ENCODE measurements around the gene RBPMS2. TPM values are rescaled to one million over a fixed set of nuclear protein-coding genes. Genes with fewer than 3 reads are reported as not detected.

The RBPMS2 gene
- polyA plus RNA-seq, 1 donor from 2014 or later = not detected

DNA sequence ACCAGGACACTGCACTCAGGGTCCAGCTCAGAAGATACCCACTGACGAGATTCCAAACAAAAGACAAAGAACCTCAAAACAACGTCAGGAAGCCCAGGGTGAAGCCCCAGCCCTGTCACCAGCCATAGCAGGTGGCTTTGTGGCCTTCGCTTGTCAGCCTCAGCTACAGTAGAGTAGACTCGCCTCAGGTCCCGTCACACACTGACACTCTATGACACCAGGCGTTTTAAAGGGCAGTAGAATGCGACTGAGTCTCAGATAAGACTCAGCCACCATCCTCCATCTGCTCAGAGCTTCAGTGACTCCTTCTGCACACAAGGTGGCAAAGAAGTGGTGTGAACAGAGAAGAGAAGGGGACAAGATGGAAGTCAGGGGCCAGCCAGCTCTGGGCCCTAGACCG is 12.8 kb downstream of the RBPMS2 start (continued):
- TF ChIP-seq, protein P1, sequence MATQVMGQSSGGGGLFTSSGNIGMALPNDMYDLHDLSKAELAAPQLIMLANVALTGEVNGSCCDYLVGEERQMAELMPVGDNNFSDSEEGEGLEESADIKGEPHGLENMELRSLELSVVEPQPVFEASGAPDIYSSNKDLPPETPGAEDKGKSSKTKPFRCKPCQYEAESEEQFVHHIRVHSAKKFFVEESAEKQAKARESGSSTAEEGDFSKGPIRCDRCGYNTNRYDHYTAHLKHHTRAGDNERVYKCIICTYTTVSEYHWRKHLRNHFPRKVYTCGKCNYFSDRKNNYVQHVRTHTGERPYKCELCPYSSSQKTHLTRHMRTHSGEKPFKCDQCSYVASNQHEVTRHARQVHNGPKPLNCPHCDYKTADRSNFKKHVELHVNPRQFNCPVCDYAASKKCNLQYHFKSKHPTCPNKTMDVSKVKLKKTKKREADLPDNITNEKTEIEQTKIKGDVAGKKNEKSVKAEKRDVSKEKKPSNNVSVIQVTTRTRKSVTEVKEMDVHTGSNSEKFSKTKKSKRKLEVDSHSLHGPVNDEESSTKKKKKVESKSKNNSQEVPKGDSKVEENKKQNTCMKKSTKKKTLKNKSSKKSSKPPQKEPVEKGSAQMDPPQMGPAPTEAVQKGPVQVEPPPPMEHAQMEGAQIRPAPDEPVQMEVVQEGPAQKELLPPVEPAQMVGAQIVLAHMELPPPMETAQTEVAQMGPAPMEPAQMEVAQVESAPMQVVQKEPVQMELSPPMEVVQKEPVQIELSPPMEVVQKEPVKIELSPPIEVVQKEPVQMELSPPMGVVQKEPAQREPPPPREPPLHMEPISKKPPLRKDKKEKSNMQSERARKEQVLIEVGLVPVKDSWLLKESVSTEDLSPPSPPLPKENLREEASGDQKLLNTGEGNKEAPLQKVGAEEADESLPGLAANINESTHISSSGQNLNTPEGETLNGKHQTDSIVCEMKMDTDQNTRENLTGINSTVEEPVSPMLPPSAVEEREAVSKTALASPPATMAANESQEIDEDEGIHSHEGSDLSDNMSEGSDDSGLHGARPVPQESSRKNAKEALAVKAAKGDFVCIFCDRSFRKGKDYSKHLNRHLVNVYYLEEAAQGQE (IDR thresholded peaks at IDR 0.05; ENCODE audit: borderline replicate concordance) = no peak
- TF ChIP-seq MXI1 (conservative IDR thresholded peaks at IDR 0.05; ENCODE audit: poor library complexity, severe bottlenecking) = no peak

DNA sequence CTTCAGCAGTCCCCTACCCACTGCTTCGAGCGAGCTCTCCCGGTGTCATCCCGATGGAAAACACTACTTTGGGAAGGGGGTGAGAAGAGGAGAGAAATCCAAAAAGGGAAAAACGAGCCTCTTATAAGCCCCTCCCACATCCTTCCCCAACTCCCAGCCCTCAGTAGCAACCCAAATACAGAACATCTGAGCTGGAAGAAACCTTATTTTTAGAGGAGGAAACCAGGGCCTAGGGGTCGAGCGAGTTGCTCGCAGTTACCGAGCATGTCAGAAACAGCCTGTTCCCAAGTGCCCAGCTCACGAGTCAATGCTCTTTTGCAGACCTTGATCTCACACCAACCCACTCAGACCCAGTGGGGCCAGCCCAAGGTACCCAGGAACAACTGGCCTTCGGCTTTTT is 14.2 kb downstream of the RBPMS2 start:
- Histone ChIP-seq H4K20me1 (ENCODE audit: insufficient read depth) (no peaks in the 10 kb centered on the region), H3K9me3 (ENCODE audit: low read length) (no peaks in the 10 kb centered on the region), H3K36me3 (ENCODE audit: insufficient read depth, low read length) (no peaks in the 10 kb centered on the region), H3K27ac (ENCODE audit: low read length) (no peak overlapping the region), H3K79me2 (replicated peaks; ENCODE audit: insufficient read depth, low read length) (no peaks in the 10 kb centered on the region), H3K27me3 (ENCODE audit: insufficient read depth, low read depth, low read length) (no peaks in the 10 kb centered on the region), H2AFZ (ENCODE audit: low read depth, low read length) (no peak overlapping the region), H3K4me2 (ENCODE audit: low read length) (no peak overlapping the region), H3F3A (ENCODE audit: insufficient read depth, low read length, poor library complexity, severe bottlenecking) (no peaks in the 10 kb centered on the region), H3K4me3 (ENCODE audit: low read length) (no peak overlapping the region), H3K9ac (ENCODE audit: low read length) (no peak overlapping the region), H3K9me2 (ENCODE audit: insufficient read depth, low read length) (no peaks in the 10 kb centered on the region)
- no peak for TF ChIP-seq TAF1 (IDR thresholded peaks at IDR 0.05; ENCODE audit: low read depth)
- TF ChIP-seq, protein P1 (IDR thresholded peaks at IDR 0.05; ENCODE audit: borderline replicate concordance) = no peak

DNA sequence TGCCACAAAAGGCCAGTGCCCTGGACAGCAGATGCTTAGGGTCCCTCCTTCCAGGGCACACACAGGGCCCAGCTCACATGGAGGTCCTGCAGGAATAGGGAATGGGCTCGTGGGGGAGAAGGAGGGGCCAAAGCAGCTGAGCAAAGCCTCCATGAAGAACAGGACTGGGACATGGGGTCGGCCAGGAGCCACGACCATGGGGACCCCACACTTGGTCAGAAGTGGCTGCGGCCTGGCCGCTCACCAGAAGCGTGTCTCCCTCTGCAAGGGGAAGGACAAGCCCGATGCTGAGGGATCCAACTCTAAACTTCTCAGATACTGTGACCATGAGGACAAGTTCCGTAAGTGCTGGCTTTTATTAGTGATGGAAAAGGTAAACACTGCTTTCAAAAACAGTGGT is 15.3 kb downstream of the RBPMS2 start:
- H3F3A ChIP-seq (ENCODE audit: insufficient read depth, low read length, poor library complexity, severe bottlenecking) = no peaks in the 10 kb centered on the region
- no peaks in the 10 kb centered on the region for H4K20me1 ChIP-seq (ENCODE audit: insufficient read depth)
- no peak overlapping the region for H3K27ac ChIP-seq (ENCODE audit: low read length)
- no peak for TF ChIP-seq EP300 (conservative IDR thresholded peaks at IDR 0.05; ENCODE audit: poor library complexity, severe bottlenecking)
- no peak for TF ChIP-seq MXI1 (conservative IDR thresholded peaks at IDR 0.05; ENCODE audit: poor library complexity, severe bottlenecking)
- TF ChIP-seq, protein P2, sequence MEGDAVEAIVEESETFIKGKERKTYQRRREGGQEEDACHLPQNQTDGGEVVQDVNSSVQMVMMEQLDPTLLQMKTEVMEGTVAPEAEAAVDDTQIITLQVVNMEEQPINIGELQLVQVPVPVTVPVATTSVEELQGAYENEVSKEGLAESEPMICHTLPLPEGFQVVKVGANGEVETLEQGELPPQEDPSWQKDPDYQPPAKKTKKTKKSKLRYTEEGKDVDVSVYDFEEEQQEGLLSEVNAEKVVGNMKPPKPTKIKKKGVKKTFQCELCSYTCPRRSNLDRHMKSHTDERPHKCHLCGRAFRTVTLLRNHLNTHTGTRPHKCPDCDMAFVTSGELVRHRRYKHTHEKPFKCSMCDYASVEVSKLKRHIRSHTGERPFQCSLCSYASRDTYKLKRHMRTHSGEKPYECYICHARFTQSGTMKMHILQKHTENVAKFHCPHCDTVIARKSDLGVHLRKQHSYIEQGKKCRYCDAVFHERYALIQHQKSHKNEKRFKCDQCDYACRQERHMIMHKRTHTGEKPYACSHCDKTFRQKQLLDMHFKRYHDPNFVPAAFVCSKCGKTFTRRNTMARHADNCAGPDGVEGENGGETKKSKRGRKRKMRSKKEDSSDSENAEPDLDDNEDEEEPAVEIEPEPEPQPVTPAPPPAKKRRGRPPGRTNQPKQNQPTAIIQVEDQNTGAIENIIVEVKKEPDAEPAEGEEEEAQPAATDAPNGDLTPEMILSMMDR (IDR thresholded peaks at IDR 0.05; ENCODE audit: poor library complexity, severe bottlenecking) = no peak
- TF ChIP-seq POLR2AphosphoS5 (IDR thresholded peaks at IDR 0.05) = no peak
- no peak for TF ChIP-seq TAF1 (IDR thresholded peaks at IDR 0.05; ENCODE audit: low read depth)
- TF ChIP-seq SMC3 (conservative IDR thresholded peaks at IDR 0.05; ENCODE audit: poor library complexity) = no peak
- TF ChIP-seq, protein P1 (IDR thresholded peaks at IDR 0.05; ENCODE audit: borderline replicate concordance) = no peak
- no peak for TF ChIP-seq RAD21 (conservative IDR thresholded peaks at IDR 0.05)
- TF ChIP-seq EZH2 (IDR thresholded peaks at IDR 0.05; ENCODE audit: borderline replicate concordance, insufficient read depth, low read length, poor library complexity, severe bottlenecking) = no peak
- H3K9me2 ChIP-seq (ENCODE audit: insufficient read depth, low read length) = no peaks in the 10 kb centered on the region
- H3K27me3 ChIP-seq (ENCODE audit: insufficient read depth, low read depth, low read length) = no peaks in the 10 kb centered on the region
- H3K9ac ChIP-seq (ENCODE audit: low read length) = no peak overlapping the region
- H2AFZ ChIP-seq (ENCODE audit: low read depth, low read length) = no peak overlapping the region
- H3K79me2 ChIP-seq (replicated peaks; ENCODE audit: insufficient read depth, low read length) = no peaks in the 10 kb centered on the region
- no peak overlapping the region for H3K4me3 ChIP-seq (ENCODE audit: low read length)
- H3K36me3 ChIP-seq (ENCODE audit: insufficient read depth, low read length) = no peaks in the 10 kb centered on the region
- H3K4me2 ChIP-seq (ENCODE audit: low read length) = no peak overlapping the region
- no peaks in the 10 kb centered on the region for H3K9me3 ChIP-seq (ENCODE audit: low read length)
